ENCODE data around the gene RNF111.
"Not testable (repeated sequence)": the region's sequence is repeated elsewhere in the genome, so short reads cannot be mapped to it uniquely, and the experiment has no call there.

GRCh38 chr15:59127255-59127654 lies 139.8 kb downstream of the RNF111 start:
- TF ChIP-seq CTCF, POLR2AphosphoS5, POLR2A (IDR thresholded peaks at IDR 0.05): not testable (repeated sequence)

All from prostate gland (tissue), 2 donors.